Pancreas (tissue), 10 donors: ENCODE results near the gene FBXL17. TPM values are rescaled to one million over a fixed set of nuclear protein-coding genes. Genes with fewer than 3 reads are reported as not detected.

ENCODE experiments used
- ATAC-seq, 4 donors: fragments of 200-7000 bp; cut with Tn5 transposase; one replicate each; pipeline versions ENCODE4 v1.8.0 to v1.9.1; 2020; ENCODE audit warnings: mild to moderate bottlenecking in 4 of 4, moderate library complexity in 4 of 4
- DNase-seq, 6 donors: peaks; one replicate each; pipeline ENCODE4 v3.0.0-alpha.2; 2020
- FAIRE-seq: peaks from 2 replicates; lab custom pipeline; 2012; peaks lifted over from hg19 to GRCh38; lab: Jason Lieb, UNC
- H3K27ac ChIP-seq, 4 donors: fragments of 200-600 bp; sonication (generic); 1 replicate in 3 of 4; 2 replicates in 1 of 4; pipeline versions ENCODE4 v1.5.0 to v1.8.0; 2020
- H3K27me3 ChIP-seq, 4 donors: fragments of 200-600 bp; one replicate each; pipeline ENCODE4 v1.8.0; 2021
- H3K36me3 ChIP-seq, 3 donors: fragments of 200-600 bp; sonication (generic) in 1 of 3; one replicate each; pipeline versions ENCODE4 v1.5.0 to v1.8.0; 2020 to 2021
- H3K4me1 ChIP-seq, 3 donors: fragments of 200-600 bp; one replicate each; pipeline ENCODE4 v1.8.0; 2021
- H3K4me3 ChIP-seq, 4 donors: fragments of 200-600 bp; sonication (generic) in 2 of 4; one replicate each; pipeline versions ENCODE4 v1.5.0 to v1.8.0; 2020 to 2021
- H3K9me3 ChIP-seq, 4 donors: fragments of 200-600 bp; one replicate each; pipeline ENCODE4 v1.8.0; 2021
- WGBS, 2 donors: extraction: QIAGEN DNeasy Blood & Tissue Kit; methylation state at CpG; one replicate each; pipeline ENCODE4 v1.1.7; 2013; 5-methylcytosine and 5-hydroxymethylcytosine counted together
- intact Hi-C, 3 donors: fragments of 100-400 bp; cut with DNase I; formaldehyde crosslinking; loops; one replicate each; pipeline versions ENCODE4 v1.11.1 to v1.14.2; 2022
- polyA plus RNA-seq, 2 donors: library from polyadenylated mRNA; stranded (reverse); fragments of 200-250 nt; gene quantifications; one replicate each; pipeline ENCODE4 v1.2.3, GENCODE V29; 2013
- total RNA-seq, 6 donors: library from RNA; stranded (reverse); fragmentation: NEBNext Ultra II Directional in 4 of 6; extraction: Animal tissue kit (Norgen Biotek cat#: 25700) in 4 of 6; gene quantifications; one replicate each; pipeline versions ENCODE4 v1.2.1 to v1.2.4, GENCODE V29; 2021 to 2023
- TF ChIP-seq, protein P1 (sequence below), 4 donors: fragments of 200-600 bp; sonication (generic) in 3 of 4; IDR thresholded peaks; one replicate each; pipeline versions ENCODE4 v1.5.0 to v1.8.0; 2021; ENCODE audit warnings: antibody characterized with exemption in 4 of 4
- donor health status: healthy with polysubstance abuse.
- donor health status: DM: no; HTN: no; CAD: no; lungs with moderate emphysema.
- donor health status: DM: no; HTN: no; CAD: no.
- donor health status: control.
- donor health status: control.
- donor health status: Bipolar disorder and iron deficiency.
- donor health status: DM: yes; HTN: yes; CAD: no.
- donor health status: DM: no; HTN: no; CAD: no.
- donor health status: DM: no; HTN: no; CAD: no.
- donor health status: DM: yes; HTN: yes; CAD: no.

The FBXL17 gene
- total and polyA plus RNA-seq, 8 donors: 4.2 to 11.1 (median 7.3) TPM

- Histone ChIP-seq H3K27me3 (no peaks in the 10 kb centered on the region), H3K36me3 (no peaks in the 10 kb centered on the region), H3K27ac (no peak overlapping the region), H3K4me1 (peaks cover 0 to 4% (median 0%) of the 10 kb centered on the region in 3 donors), H3K4me3 (no peak overlapping the region), H3K9me3 (no peaks in the 10 kb centered on the region)
- intact Hi-C loops: no loop called here
- ATAC-seq: peak in 1 of 4 donors; percentile 15
- FAIRE-seq: no peak
- 75 to 79% methylated on average over 6 of the region's 6 CpGs for WGBS, 2 donors
- DNase-seq: no peak
- TF ChIP-seq, protein P1, sequence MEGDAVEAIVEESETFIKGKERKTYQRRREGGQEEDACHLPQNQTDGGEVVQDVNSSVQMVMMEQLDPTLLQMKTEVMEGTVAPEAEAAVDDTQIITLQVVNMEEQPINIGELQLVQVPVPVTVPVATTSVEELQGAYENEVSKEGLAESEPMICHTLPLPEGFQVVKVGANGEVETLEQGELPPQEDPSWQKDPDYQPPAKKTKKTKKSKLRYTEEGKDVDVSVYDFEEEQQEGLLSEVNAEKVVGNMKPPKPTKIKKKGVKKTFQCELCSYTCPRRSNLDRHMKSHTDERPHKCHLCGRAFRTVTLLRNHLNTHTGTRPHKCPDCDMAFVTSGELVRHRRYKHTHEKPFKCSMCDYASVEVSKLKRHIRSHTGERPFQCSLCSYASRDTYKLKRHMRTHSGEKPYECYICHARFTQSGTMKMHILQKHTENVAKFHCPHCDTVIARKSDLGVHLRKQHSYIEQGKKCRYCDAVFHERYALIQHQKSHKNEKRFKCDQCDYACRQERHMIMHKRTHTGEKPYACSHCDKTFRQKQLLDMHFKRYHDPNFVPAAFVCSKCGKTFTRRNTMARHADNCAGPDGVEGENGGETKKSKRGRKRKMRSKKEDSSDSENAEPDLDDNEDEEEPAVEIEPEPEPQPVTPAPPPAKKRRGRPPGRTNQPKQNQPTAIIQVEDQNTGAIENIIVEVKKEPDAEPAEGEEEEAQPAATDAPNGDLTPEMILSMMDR (IDR thresholded peaks at IDR 0.05): no peak
These were observed 464.9 kb downstream of the FBXL17 start for GRCh38 chr5:107916731-107917725.

DNA sequence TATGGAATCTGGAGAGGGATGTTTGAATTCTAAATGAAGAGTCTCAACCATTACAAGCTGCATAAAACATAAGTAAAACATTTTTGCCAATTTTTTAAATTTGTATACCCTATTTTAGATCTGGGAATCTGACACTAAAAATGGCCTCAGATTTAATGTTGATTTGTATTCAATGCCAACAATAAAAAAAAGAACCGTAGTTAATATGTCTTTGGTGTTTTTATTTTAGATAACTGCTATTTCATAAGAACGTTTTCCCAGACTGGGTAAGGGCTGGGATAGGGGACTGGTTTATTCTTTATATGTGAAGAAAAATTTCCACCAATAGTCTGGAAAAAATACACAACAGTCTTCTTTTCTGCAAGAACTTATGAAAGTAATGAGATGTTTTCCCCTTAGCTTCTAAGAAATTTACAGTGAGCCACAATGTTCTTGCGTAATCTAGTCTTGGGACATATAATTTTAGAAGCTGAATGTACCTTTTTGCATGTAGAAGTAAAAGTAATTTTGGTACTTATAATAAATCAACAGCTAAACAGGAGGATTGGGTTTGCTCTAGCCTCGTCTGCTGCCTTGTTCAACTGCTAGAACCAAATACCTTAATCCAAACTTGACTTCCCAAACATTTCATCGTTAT, 466.6 kb downstream of the FBXL17 start:
- H3K9me3 ChIP-seq: no peaks in the 10 kb centered on the region
- intact Hi-C loops: no loop called here
- H3K27ac ChIP-seq: no peak overlapping the region
- no peaks in the 10 kb centered on the region for H3K36me3 ChIP-seq
- WGBS, 2 donors: 80 to 93% methylated on average over 5 of the region's 5 CpGs
- FAIRE-seq (no peak), ATAC-seq (no peak), DNase-seq (no peak)
- no peak overlapping the region for H3K4me3 ChIP-seq
- H3K4me1 ChIP-seq: peaks cover 0 to 4% (median 0%) of the 10 kb centered on the region in 3 donors
- no peaks in the 10 kb centered on the region for H3K27me3 ChIP-seq
- TF ChIP-seq, protein P1 (IDR thresholded peaks at IDR 0.05): no peak

DNA sequence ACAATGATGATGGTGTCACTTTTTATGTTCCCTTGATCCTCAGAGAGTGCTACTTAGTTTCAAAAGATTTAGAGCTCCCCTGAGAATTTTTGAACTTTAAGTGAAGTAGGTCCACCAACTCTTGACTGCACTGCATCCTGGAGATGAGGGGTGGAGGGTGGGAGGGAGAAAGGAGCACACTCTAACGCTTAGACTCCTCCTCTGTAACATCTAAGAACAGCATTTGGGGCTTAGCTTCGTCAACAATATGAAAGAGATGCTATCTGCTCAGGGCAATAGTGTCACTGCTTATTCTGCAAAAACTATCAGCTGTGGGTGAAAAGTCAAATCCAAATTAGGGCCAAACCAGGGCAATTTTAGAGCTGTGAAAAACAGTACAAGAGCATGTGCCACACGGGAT, 468.4 kb downstream of the FBXL17 start:
- DNase-seq: no peak
- Histone ChIP-seq H3K36me3 (no peaks in the 10 kb centered on the region), H3K9me3 (no peaks in the 10 kb centered on the region), H3K4me1 (peaks cover 0 to 4% (median 0%) of the 10 kb centered on the region in 3 donors), H3K27me3 (no peaks in the 10 kb centered on the region), H3K4me3 (no peak overlapping the region), H3K27ac (no peak overlapping the region)
- ATAC-seq: no peak
- FAIRE-seq: no peak
- TF ChIP-seq, protein P1 (IDR thresholded peaks at IDR 0.05): no peak
- WGBS, 2 donors: 90 to 91% methylated on average over 3 of the region's 3 CpGs
- intact Hi-C loops: no loop called here

DNA sequence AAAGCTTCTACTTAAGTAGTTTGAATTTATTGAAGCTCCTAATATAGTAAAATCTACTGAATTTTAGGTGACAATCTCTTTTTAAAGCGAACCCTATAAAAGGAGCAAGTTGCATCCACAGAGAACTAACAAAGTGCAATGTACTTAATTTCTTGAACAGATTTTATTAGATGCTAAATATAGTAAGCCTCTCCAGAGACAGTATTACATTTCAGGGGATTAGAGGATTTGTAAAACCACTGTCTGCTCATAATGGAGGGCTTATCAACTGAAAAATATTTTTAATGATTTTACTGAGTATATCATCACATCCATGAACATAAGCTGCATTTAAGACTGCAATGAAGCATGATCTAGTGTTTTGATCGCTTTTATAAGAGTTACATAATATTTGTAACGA, 481.2 kb downstream of the FBXL17 start:
- H3K9me3 ChIP-seq: no peaks in the 10 kb centered on the region
- H3K36me3 ChIP-seq: no peaks in the 10 kb centered on the region
- H3K4me1 ChIP-seq: no peaks in the 10 kb centered on the region
- H3K4me3 ChIP-seq: no peak overlapping the region
- H3K27ac ChIP-seq: no peak overlapping the region
- DNase-seq: no peak
- WGBS, 2 donors: 96% methylated on average over 3 of the region's 3 CpGs
- no peak for ATAC-seq
- FAIRE-seq: no peak
- intact Hi-C loops: no loop called here
- TF ChIP-seq, protein P1 (IDR thresholded peaks at IDR 0.05): no peak
- H3K27me3 ChIP-seq: no peaks in the 10 kb centered on the region
